IPS DF 6.9 (cell line): Measurements from ENCODE around the gene UGT1A3.

Experiments
- DNase-seq: peaks from one replicate; pipeline ENCODE4 v3.0.0-alpha.2; 2013; ENCODE audit warnings: low read depth, low spot score
- H3K27ac ChIP-seq: one replicate; pipeline ENCODE4 v1.5.1; 2013; ENCODE audit warnings: low read length, control low read depth
- H3K27me3 ChIP-seq: 2 replicates; pipeline ENCODE4 v1.6.1; 2013; ENCODE audit warnings: mild to moderate bottlenecking, low read length; ENCODE audit not compliant: control insufficient read depth, insufficient read depth
- H3K36me3 ChIP-seq: 2 replicates; pipeline ENCODE4 v1.6.1; 2013; ENCODE audit warnings: low read length; ENCODE audit not compliant: control insufficient read depth, insufficient read depth
- H3K4me1 ChIP-seq: 2 replicates; pipeline ENCODE4 v1.6.1; 2013; ENCODE audit warnings: low read length; ENCODE audit not compliant: control insufficient read depth, insufficient read depth
- H3K4me3 ChIP-seq: 2 replicates; pipeline ENCODE4 v1.5.1; 2013; ENCODE audit warnings: mild to moderate bottlenecking, low read length
- H3K9me3 ChIP-seq: 2 replicates; pipeline ENCODE4 v1.6.1; 2013; ENCODE audit warnings: low read length, inconsistent platforms; ENCODE audit not compliant: control insufficient read depth, insufficient read depth
- WGBS: extraction: QIAGEN DNeasy Blood & Tissue Kit; methylation state at CpG from one replicate; pipeline ENCODE4 v1.1.7; 2013; ENCODE audit warnings: mixed read lengths, missing lambda C conversion rate; ENCODE audit not compliant: insufficient read length, insufficient coverage; 5-methylcytosine and 5-hydroxymethylcytosine counted together

The UGT1A3 gene

DNA sequence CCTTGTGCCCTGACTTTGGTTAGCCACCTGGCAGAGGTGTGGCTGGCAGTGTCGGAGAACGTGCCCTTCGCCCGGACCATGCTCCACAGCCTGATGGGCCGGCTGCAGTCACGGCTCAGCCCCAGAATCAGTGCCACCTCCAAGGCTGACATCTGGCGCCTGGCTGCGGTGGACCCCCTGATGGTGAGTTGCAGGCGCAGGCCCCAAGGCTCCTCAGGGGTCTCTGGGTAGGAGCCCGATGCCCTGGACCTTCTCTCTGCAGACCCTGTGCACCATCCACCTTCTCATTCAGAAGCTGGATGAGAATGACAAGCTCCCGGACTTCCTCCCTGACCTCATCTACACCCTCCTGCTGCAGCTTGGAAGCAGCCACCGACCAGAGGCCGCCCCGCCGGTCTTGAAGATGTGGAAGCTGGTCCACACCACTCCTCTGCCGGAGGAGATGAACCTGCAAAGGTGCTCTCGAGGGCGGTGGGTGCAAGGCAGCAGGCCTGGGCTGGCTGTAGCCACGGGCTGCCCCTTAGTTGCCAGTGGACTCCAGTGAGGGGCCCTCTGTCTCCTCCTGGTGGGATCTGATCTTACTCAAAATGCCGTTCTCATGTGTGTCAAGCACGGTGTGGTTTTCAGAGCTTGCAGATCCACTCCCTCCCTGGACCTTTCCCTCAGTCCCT lies 93.4 kb downstream of the UGT1A3 start:
- no peaks in the 10 kb centered on the region for H3K9me3 ChIP-seq
- no CpG with 5 or more reads among the region's 21 CpGs for WGBS
- no peaks in the 10 kb centered on the region for H3K4me1 ChIP-seq
- no peaks in the 10 kb centered on the region; the same call in 1 of the 2 replicates for H3K36me3 ChIP-seq
- no peak overlapping the region for H3K27ac ChIP-seq
- DNase-seq, result no peak
- H3K27me3 ChIP-seq, result no peaks in the 10 kb centered on the region
- H3K4me3 ChIP-seq, result no peak overlapping the region
